HG03378 (cell line): ENCODE data around the gene TNIK.

ENCODE experiments used
- ATAC-seq: cut with Tn5 transposase; IDR thresholded peaks from one replicate; pipeline ENCODE4 v1.9.1; 2021; ENCODE audit warnings: mild to moderate bottlenecking, moderate library complexity; ENCODE audit not compliant: unreplicated experiment

TNIK gene

GRCh38 chr3:171181907-171182690, 278.1 kb downstream of the TNIK start:
- no peak for ATAC-seq

GRCh38 chr3:171178714-171179113, 281.5 kb downstream of the TNIK start:
- no peak for ATAC-seq

- ATAC-seq: no peak
These were observed 282.7 kb downstream of the TNIK start for GRCh38 chr3:171177553-171177952.

GRCh38 chr3:171177056-171177455, 283.1 kb downstream of the TNIK start:
- no peak for ATAC-seq

GRCh38 chr3:171176244-171176933, 283.8 kb downstream of the TNIK start:
- no peak for ATAC-seq

- ATAC-seq: no peak
These were observed 284.4 kb downstream of the TNIK start for GRCh38 chr3:171175741-171176234.

- no peak for ATAC-seq
These were observed 286.5 kb downstream of the TNIK start for GRCh38 chr3:171173736-171174135.

- ATAC-seq: no peak
These were observed 288.1 kb downstream of the TNIK start for GRCh38 chr3:171172070-171172469.

- ATAC-seq: no peak
These were observed 290.3 kb downstream of the TNIK start for GRCh38 chr3:171169866-171170265.

GRCh38 chr3:171169443-171169842, 290.8 kb downstream of the TNIK start:
- no peak for ATAC-seq

- no peak for ATAC-seq
These were observed 291.7 kb downstream of the TNIK start for GRCh38 chr3:171168551-171168950.

- ATAC-seq: no peak
These were observed 292.1 kb downstream of the TNIK start for GRCh38 chr3:171168086-171168485.

GRCh38 chr3:171165983-171166382, 294.2 kb downstream of the TNIK start:
- ATAC-seq: peak; percentile 44

- ATAC-seq: no peak
These were observed 294.7 kb downstream of the TNIK start for GRCh38 chr3:171165499-171165921.

- ATAC-seq: no peak
These were observed 296.1 kb downstream of the TNIK start for GRCh38 chr3:171164067-171164465.

GRCh38 chr3:171163101-171164066, 296.8 kb downstream of the TNIK start:
- no peak for ATAC-seq

- no peak for ATAC-seq
These were observed 299.9 kb downstream of the TNIK start for GRCh38 chr3:171160325-171160724.

GRCh38 chr3:171159822-171160157, 300.4 kb downstream of the TNIK start:
- ATAC-seq: no peak

GRCh38 chr3:171159024-171159821, 301.0 kb downstream of the TNIK start:
- ATAC-seq: no peak

GRCh38 chr3:171157980-171158379, 302.2 kb downstream of the TNIK start:
- no peak for ATAC-seq
